Spleen (tissue), 7 donors: ENCODE measurements around the gene GNPTG.
A peak's percentile ranks its signal among the peaks of the same experiment; 100 is the strongest.

ENCODE experiments used
- POLR2A ChIP-seq, 3 donors: fragments of 450-650 bp; IDR thresholded peaks; one replicate each; pipeline ENCODE4 v1.5.1; 2017; ENCODE audit warnings: antibody characterized with exemption in 3 of 3, mild to moderate bottlenecking in 1 of 3
- TF ChIP-seq, protein P1 (sequence below), 11 experiments: fragments of 200-600 bp in 7 of 11; fragments of 450-650 bp in 4 of 11; sonication (generic) in 4 of 11; IDR thresholded peaks in 8 of 11; conservative IDR thresholded peaks in 3 of 11; 1 replicate in 7 of 11; 2 replicates in 4 of 11; pipeline versions ENCODE4 v1.4.0 to v1.8.0; 2016 to 2021; ENCODE audit warnings: antibody characterized with exemption in 11 of 11, inconsistent platforms in 4 of 11, mild to moderate bottlenecking in 1 of 11
- donor health status: DM: no; HTN: no; CAD: no; lungs with moderate emphysema.
- donor health status: DM: no; HTN: no; CAD: no.
- donor health status: DM: no; HTN: no; CAD: no.

DNA sequence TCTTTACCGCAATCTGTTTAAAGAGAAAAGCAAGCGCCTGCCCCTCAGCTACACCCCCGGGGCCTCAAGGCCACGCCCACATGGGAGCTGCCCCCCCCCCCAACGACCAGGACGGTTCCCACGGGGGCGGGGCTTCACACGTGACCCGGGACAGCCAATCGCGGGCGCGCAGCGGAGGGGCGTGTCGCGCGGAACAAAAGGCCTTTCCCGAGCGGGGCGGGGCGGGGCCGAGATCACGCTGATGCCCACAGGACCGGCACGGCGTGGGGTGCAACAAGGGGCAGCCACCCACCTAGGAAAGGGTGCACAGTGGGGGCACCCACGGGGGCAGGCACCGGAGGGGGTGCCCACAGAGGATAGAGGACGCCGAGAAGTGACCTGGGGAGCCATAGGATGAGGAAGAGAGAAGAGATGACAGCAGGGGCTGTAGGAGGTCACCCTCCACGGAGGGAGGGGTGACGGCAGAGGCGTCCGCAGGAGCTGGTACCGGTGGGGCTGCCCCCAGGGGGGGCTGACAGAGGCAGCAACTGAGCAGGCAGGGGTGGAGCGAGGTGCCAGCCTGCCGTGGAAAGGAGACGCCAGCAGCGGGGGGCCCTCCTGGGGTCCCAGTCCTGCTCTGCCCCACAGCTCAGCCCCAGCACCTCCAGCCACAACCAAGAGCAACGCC lies 56.6 kb downstream of the GNPTG start:
- TF ChIP-seq POLR2A (IDR thresholded peaks at IDR 0.05), result no peak
- TF ChIP-seq, protein P1, sequence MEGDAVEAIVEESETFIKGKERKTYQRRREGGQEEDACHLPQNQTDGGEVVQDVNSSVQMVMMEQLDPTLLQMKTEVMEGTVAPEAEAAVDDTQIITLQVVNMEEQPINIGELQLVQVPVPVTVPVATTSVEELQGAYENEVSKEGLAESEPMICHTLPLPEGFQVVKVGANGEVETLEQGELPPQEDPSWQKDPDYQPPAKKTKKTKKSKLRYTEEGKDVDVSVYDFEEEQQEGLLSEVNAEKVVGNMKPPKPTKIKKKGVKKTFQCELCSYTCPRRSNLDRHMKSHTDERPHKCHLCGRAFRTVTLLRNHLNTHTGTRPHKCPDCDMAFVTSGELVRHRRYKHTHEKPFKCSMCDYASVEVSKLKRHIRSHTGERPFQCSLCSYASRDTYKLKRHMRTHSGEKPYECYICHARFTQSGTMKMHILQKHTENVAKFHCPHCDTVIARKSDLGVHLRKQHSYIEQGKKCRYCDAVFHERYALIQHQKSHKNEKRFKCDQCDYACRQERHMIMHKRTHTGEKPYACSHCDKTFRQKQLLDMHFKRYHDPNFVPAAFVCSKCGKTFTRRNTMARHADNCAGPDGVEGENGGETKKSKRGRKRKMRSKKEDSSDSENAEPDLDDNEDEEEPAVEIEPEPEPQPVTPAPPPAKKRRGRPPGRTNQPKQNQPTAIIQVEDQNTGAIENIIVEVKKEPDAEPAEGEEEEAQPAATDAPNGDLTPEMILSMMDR (IDR thresholded peaks at IDR 0.05 in 8 of 11, conservative IDR thresholded peaks at IDR 0.05 in 3 of 11), result peak in 2 of 11 experiments; percentile 20 to 21
